ENCODE measurements around the gene ZDHHC20.

The ZDHHC20 gene

DNA sequence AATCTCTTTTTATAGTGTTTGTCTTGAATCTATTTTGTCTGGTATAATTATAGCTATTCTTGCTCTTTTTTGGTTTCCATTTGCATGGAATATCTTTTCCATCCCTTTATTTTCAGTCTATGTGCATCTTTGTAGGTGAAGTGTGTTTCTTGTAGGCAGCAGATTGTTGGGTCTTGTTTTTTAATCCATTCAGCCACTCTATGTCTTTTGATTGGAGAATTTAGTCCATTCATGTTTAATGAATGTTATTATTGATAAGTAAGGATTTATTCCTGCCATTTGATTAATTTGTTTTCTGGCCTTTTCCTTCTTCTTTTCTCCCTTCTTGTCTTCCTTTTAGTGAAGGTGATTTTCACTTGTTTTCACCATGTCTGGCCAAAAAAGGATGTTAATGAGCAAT, 11.7 kb upstream of the ZDHHC20 start:
- H3K36me3 ChIP-seq (ENCODE audit: control insufficient read depth, insufficient read depth, low read length), result no peaks in the 10 kb centered on the region
- H3K27me3 ChIP-seq (replicated peaks; ENCODE audit: control insufficient read depth, insufficient read depth, low read length, poor library complexity, severe bottlenecking), result no peaks in the 10 kb centered on the region
- H3K27ac ChIP-seq (ENCODE audit: insufficient read depth, low read length, poor library complexity, severe bottlenecking), result no peak overlapping the region
- H3K9me3 ChIP-seq (ENCODE audit: control insufficient read depth, low read length), result no peaks in the 10 kb centered on the region
- no peak for DNase-seq
- H3K4me3 ChIP-seq (ENCODE audit: insufficient read depth, low read depth, low read length, poor library complexity, severe bottlenecking), result no peak overlapping the region
- H3K4me1 ChIP-seq (ENCODE audit: control insufficient read depth, insufficient read depth, low read length, poor library complexity, severe bottlenecking), result no peaks in the 10 kb centered on the region

DNA sequence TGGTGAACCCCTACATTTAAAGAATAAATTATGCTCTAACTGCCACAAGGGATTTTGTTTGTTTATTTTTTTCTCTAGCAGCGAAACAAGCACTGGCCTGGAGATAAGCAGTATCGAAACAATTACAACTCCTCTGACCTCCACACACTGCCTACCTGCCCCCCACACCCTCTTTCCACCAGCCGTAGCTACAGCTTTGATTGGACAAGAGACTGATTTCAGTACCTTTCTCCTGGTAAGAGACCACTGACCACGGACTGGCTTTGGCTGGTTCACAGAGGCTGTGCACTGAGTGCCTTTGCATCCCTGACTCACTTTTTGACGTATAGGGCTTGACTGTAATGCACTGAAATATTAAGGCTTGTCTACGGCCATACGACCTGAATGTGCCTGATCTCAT, 7.4 kb upstream of the ZDHHC20 start:
- DNase-seq, result no peak
- no peaks in the 10 kb centered on the region for H3K4me1 ChIP-seq (ENCODE audit: control insufficient read depth, insufficient read depth, low read length, poor library complexity, severe bottlenecking)
- H3K27ac ChIP-seq (ENCODE audit: insufficient read depth, low read length, poor library complexity, severe bottlenecking), result no peak overlapping the region
- no peaks in the 10 kb centered on the region for H3K36me3 ChIP-seq (ENCODE audit: control insufficient read depth, insufficient read depth, low read length)
- no peaks in the 10 kb centered on the region for H3K27me3 ChIP-seq (replicated peaks; ENCODE audit: control insufficient read depth, insufficient read depth, low read length, poor library complexity, severe bottlenecking)
- H3K9me3 ChIP-seq (ENCODE audit: control insufficient read depth, low read length), result no peaks in the 10 kb centered on the region
- no peak overlapping the region for H3K4me3 ChIP-seq (ENCODE audit: insufficient read depth, low read depth, low read length, poor library complexity, severe bottlenecking)

DNA sequence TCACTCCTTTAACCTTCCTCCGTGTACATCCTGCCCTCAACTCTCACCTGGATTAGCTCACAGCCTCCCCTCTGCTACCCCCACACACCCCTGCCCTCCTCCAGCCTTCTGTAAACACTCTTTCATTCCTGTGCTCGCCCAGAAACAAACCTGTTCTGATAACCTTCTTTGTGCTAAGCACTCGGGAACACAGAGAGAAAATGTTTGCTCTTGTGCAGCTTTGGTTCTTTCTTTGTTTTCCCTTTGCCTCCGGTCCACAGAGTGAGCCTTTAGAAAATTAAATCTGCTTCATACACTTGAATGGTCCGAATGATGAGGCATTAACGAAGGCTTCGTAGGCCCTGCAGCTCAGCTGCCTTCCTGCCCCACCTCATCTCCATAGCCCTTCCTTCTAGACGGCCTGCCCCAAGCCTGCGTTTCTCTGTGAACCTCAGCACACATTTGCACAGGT, 6.6 kb upstream of the ZDHHC20 start:
- Histone ChIP-seq H3K27me3 (replicated peaks; ENCODE audit: control insufficient read depth, insufficient read depth, low read length, poor library complexity, severe bottlenecking) (no peaks in the 10 kb centered on the region), H3K27ac (ENCODE audit: insufficient read depth, low read length, poor library complexity, severe bottlenecking) (no peak overlapping the region), H3K4me3 (ENCODE audit: insufficient read depth, low read depth, low read length, poor library complexity, severe bottlenecking) (no peak overlapping the region), H3K9me3 (ENCODE audit: control insufficient read depth, low read length) (no peaks in the 10 kb centered on the region), H3K36me3 (ENCODE audit: control insufficient read depth, insufficient read depth, low read length) (no peaks in the 10 kb centered on the region), H3K4me1 (ENCODE audit: control insufficient read depth, insufficient read depth, low read length, poor library complexity, severe bottlenecking) (no peaks in the 10 kb centered on the region)
- DNase-seq, result no peak

DNA sequence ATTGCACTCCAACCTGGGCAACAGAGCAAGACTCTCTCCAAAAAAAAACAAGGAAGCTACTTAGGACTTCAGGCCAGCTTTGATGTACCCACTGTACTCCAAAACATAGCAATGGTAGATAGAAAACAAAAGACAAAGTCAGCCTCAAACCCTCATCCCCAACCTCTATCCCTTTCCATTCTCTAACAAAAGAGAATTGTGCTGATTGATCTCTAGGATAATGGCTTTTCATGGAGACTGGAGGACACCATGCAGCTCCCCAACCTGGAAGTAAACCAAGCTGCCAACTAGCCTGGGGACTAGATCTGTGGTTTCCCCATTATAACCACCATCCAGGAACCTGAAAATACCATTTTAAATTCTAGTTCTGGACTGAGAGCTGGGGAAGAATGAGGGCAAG, 4.3 kb upstream of the ZDHHC20 start:
- Histone ChIP-seq H3K4me3 (ENCODE audit: insufficient read depth, low read depth, low read length, poor library complexity, severe bottlenecking) (no peak overlapping the region), H3K27me3 (replicated peaks; ENCODE audit: control insufficient read depth, insufficient read depth, low read length, poor library complexity, severe bottlenecking) (no peaks in the 10 kb centered on the region)

DNA sequence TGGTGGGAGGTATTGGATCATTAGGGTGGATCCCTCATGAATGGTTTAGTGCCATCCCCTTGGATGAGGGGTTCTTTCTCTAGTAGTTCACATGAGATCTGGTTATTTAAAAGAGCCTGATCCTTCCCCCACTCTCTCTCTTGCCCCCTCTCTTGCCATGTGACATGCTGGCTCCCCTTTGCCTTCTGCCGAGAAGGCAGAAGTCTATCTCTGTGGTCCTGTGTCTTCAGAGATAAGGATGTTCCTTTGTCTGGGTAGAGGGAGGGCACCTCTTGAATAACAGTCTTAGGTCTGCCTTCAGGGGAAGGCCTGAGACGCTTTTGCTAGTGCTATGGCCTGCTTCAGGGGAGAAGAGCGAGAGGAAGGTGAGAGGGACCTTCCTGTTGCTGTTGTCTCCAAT, 2.0 kb upstream of the ZDHHC20 start:
- H3K4me3 ChIP-seq (ENCODE audit: insufficient read depth, low read depth, low read length, poor library complexity, severe bottlenecking), result no peak overlapping the region
- H3K9me3 ChIP-seq (ENCODE audit: control insufficient read depth, low read length), result no peaks in the 10 kb centered on the region
- H3K27me3 ChIP-seq (replicated peaks; ENCODE audit: control insufficient read depth, insufficient read depth, low read length, poor library complexity, severe bottlenecking), result no peaks in the 10 kb centered on the region
- no peaks in the 10 kb centered on the region for H3K4me1 ChIP-seq (ENCODE audit: control insufficient read depth, insufficient read depth, low read length, poor library complexity, severe bottlenecking)
- H3K27ac ChIP-seq (ENCODE audit: insufficient read depth, low read length, poor library complexity, severe bottlenecking), result no peak overlapping the region
- no peaks in the 10 kb centered on the region for H3K36me3 ChIP-seq (ENCODE audit: control insufficient read depth, insufficient read depth, low read length)
- no peak for DNase-seq

More for the DNA sequence above, 4.3 kb upstream of the ZDHHC20 start:
- no peak overlapping the region for H3K27ac ChIP-seq (ENCODE audit: insufficient read depth, low read length, poor library complexity, severe bottlenecking)
- H3K36me3 ChIP-seq (ENCODE audit: control insufficient read depth, insufficient read depth, low read length), result no peaks in the 10 kb centered on the region
- no peaks in the 10 kb centered on the region for H3K4me1 ChIP-seq (ENCODE audit: control insufficient read depth, insufficient read depth, low read length, poor library complexity, severe bottlenecking)
- DNase-seq, result no peak
- no peaks in the 10 kb centered on the region for H3K9me3 ChIP-seq (ENCODE audit: control insufficient read depth, low read length)

DNA sequence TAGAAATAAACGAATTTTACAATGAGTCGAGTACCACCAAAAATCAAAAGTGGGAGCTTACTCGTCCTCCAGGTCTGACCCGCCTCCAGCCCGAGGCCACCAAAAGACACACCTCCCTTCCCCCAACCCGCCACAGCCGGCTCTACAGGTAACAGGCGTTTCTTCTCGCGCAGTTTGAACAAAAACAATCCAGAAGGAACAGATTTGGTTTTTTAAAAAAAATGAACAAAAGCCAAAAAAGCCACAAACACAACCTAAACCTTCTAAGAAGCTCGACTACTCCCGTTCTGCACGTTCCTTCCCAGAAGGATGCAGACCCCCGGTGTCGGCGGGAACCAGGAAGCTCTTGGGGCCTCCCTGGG, 671 bp downstream of the ZDHHC20 start:
- H3K36me3 ChIP-seq (ENCODE audit: control insufficient read depth, insufficient read depth, low read length), result no peaks in the 10 kb centered on the region
- no peaks in the 10 kb centered on the region for H3K4me1 ChIP-seq (ENCODE audit: control insufficient read depth, insufficient read depth, low read length, poor library complexity, severe bottlenecking)
- H3K9me3 ChIP-seq (ENCODE audit: control insufficient read depth, low read length), result no peaks in the 10 kb centered on the region
- peak in 2 of 3 donors; percentile 24 to 31 for DNase-seq
- H3K27me3 ChIP-seq (replicated peaks; ENCODE audit: control insufficient read depth, insufficient read depth, low read length, poor library complexity, severe bottlenecking), result no peaks in the 10 kb centered on the region
- H3K4me3 ChIP-seq (ENCODE audit: insufficient read depth, low read depth, low read length, poor library complexity, severe bottlenecking), result peak overlapping the region; percentile 99
- peak overlapping the region; percentile 87 for H3K27ac ChIP-seq (ENCODE audit: insufficient read depth, low read length, poor library complexity, severe bottlenecking)

DNA sequence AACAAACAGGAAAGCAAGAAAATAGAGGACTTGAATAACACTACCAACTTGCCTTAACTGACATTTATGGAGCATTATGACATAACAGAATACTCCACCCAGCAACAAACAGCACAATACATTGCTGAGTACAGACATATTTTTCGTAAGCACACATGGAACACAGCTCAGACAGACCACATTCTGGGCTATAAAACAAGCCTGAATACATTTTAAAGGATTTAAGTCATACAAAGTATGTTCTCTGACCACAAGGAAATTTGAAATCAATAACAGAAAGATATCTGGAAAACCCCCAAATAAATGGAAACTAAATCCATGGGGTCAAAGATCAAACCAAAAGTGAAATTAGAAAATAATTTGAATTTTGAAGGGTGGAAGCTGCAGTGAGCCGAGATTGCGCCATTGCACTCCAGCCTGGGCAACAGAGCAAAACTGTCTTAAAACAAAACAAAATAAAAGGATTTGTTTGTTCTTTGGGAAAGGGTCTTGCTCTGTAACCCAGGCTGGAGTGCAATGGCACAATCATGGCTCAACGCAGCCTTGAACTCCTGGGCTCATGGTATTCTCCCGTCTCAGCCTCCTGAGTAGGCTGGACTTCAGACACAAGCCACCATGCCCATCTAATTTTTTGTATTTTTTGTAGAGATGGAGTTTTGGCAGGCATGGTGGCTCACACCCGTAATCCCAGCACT, 5.6 kb downstream of the ZDHHC20 start:
- H3K4me1 ChIP-seq (ENCODE audit: control insufficient read depth, insufficient read depth, low read length, poor library complexity, severe bottlenecking), result no peaks in the 10 kb centered on the region
- DNase-seq, result no peak
- H3K27me3 ChIP-seq (replicated peaks; ENCODE audit: control insufficient read depth, insufficient read depth, low read length, poor library complexity, severe bottlenecking), result no peaks in the 10 kb centered on the region
- no peaks in the 10 kb centered on the region for H3K9me3 ChIP-seq (ENCODE audit: control insufficient read depth, low read length)
- no peaks in the 10 kb centered on the region for H3K36me3 ChIP-seq (ENCODE audit: control insufficient read depth, insufficient read depth, low read length)
- H3K27ac ChIP-seq (ENCODE audit: insufficient read depth, low read length, poor library complexity, severe bottlenecking), result no peak overlapping the region
- no peak overlapping the region for H3K4me3 ChIP-seq (ENCODE audit: insufficient read depth, low read depth, low read length, poor library complexity, severe bottlenecking)

DNA sequence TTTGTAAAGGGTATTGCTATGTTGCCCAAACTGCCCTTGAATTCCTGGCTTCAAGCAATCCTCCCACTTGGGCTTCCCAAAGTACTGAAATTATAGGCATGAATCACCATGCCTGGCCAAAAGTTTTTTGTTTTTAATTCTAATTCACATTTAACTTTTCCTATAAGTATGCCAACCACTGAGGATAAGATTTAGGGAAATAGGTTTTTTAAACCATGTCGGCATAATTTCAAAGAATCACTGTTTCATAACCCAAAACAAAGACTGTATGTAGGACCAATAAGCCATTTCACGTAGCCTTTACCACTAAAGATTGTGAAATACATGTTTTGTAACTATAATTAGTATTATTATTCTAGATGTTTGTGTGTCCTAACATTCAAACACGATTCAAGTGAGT, 8.2 kb downstream of the ZDHHC20 start:
- Histone ChIP-seq H3K27ac (ENCODE audit: insufficient read depth, low read length, poor library complexity, severe bottlenecking) (no peak overlapping the region), H3K9me3 (ENCODE audit: control insufficient read depth, low read length) (no peaks in the 10 kb centered on the region)

DNA sequence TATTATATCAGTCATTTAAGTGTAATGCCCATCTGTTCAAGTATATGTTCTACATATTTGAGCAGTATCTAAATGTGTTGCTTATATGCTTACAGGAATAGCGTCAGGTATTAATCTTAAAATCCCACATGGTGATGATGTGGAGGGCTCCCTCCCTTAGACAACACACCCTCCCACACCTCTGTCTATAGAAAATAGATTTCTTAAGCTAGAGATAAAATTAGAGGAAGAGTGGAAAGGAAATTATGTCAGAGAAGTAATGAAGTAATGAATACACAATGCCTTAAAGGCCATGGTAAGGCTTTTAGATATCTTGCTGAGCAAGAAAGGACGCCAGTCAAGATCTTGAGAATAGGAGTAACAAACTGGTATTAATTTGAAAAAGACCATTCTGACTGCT, 12.4 kb downstream of the ZDHHC20 start:
- H3K36me3 ChIP-seq (ENCODE audit: control insufficient read depth, insufficient read depth, low read length), result no peaks in the 10 kb centered on the region
- no peak for DNase-seq
- H3K27me3 ChIP-seq (replicated peaks; ENCODE audit: control insufficient read depth, insufficient read depth, low read length, poor library complexity, severe bottlenecking), result no peaks in the 10 kb centered on the region
- no peak overlapping the region for H3K27ac ChIP-seq (ENCODE audit: insufficient read depth, low read length, poor library complexity, severe bottlenecking)
- no peaks in the 10 kb centered on the region for H3K9me3 ChIP-seq (ENCODE audit: control insufficient read depth, low read length)
- H3K4me3 ChIP-seq (ENCODE audit: insufficient read depth, low read depth, low read length, poor library complexity, severe bottlenecking), result no peak overlapping the region
- H3K4me1 ChIP-seq (ENCODE audit: control insufficient read depth, insufficient read depth, low read length, poor library complexity, severe bottlenecking), result no peaks in the 10 kb centered on the region

More for the DNA sequence above, 8.2 kb downstream of the ZDHHC20 start:
- no peak overlapping the region for H3K4me3 ChIP-seq (ENCODE audit: insufficient read depth, low read depth, low read length, poor library complexity, severe bottlenecking)
- no peaks in the 10 kb centered on the region for H3K4me1 ChIP-seq (ENCODE audit: control insufficient read depth, insufficient read depth, low read length, poor library complexity, severe bottlenecking)
- no peaks in the 10 kb centered on the region for H3K27me3 ChIP-seq (replicated peaks; ENCODE audit: control insufficient read depth, insufficient read depth, low read length, poor library complexity, severe bottlenecking)
- no peaks in the 10 kb centered on the region for H3K36me3 ChIP-seq (ENCODE audit: control insufficient read depth, insufficient read depth, low read length)
- no peak for DNase-seq

DNA sequence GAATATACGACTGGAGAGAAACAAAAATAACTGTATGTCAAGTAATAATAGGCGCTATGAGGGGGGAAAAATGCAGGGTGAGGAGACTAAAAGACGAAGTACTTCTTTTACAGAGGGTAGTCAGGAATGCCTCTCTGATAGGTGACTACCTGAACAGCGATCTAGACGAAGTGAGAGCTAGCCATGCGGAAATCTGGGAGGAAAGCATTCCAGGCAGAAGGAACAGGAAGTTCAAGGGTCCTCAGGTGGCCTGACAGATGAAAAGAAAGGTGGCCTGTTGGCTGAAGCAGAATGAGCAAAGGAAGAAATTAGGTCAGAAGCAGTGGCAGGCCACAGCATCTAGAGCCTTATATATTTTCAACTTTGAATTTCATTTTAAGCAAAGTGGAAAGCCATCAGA, 13.3 kb downstream of the ZDHHC20 start:
- no peak overlapping the region for H3K4me3 ChIP-seq (ENCODE audit: insufficient read depth, low read depth, low read length, poor library complexity, severe bottlenecking)
- H3K4me1 ChIP-seq (ENCODE audit: control insufficient read depth, insufficient read depth, low read length, poor library complexity, severe bottlenecking), result no peaks in the 10 kb centered on the region
- no peak for DNase-seq
- H3K27me3 ChIP-seq (replicated peaks; ENCODE audit: control insufficient read depth, insufficient read depth, low read length, poor library complexity, severe bottlenecking), result no peaks in the 10 kb centered on the region
- no peaks in the 10 kb centered on the region for H3K36me3 ChIP-seq (ENCODE audit: control insufficient read depth, insufficient read depth, low read length)
- H3K9me3 ChIP-seq (ENCODE audit: control insufficient read depth, low read length), result no peaks in the 10 kb centered on the region
- no peak overlapping the region for H3K27ac ChIP-seq (ENCODE audit: insufficient read depth, low read length, poor library complexity, severe bottlenecking)

Data from effector memory CD4-positive, alpha-beta T cell (primary cell).